Liver (tissue), 9 donors: ENCODE data around the gene CPEB1. TPM values are rescaled to one million over a fixed set of nuclear protein-coding genes. Genes with fewer than 3 reads are reported as not detected.

Experiments used
- DNase-seq: peaks from one replicate; pipeline ENCODE4 v3.0.0-alpha.2; 2017; ENCODE audit warnings: low spot score
- H3K27ac ChIP-seq, 2 donors: one replicate each; pipeline ENCODE4 v1.7.0; 2013; ENCODE audit warnings: inconsistent platforms in 2 of 2, low read length in 2 of 2, control low read depth in 1 of 2, low read depth in 1 of 2, mild to moderate bottlenecking in 1 of 2
- H3K27me3 ChIP-seq, 4 donors: one replicate each; pipeline versions ENCODE4 v1.6.1 to v1.7.0; 2013; ENCODE audit warnings: low read length in 3 of 4, inconsistent platforms in 1 of 4, mild to moderate bottlenecking in 1 of 4, moderate library complexity in 1 of 4; ENCODE audit not compliant: control insufficient read depth in 4 of 4, insufficient read depth in 4 of 4
- H3K36me3 ChIP-seq, 4 donors: one replicate each; pipeline versions ENCODE4 v1.6.1 to v1.7.0; 2013; ENCODE audit warnings: low read length in 3 of 4, mild to moderate bottlenecking in 3 of 4, low read depth in 1 of 4, moderate library complexity in 1 of 4; ENCODE audit not compliant: control insufficient read depth in 4 of 4, insufficient read depth in 3 of 4
- H3K4me1 ChIP-seq, 4 donors: one replicate each; pipeline versions ENCODE4 v1.6.1 to v1.7.0; 2013; ENCODE audit warnings: low read length in 3 of 4, mild to moderate bottlenecking in 3 of 4, moderate library complexity in 1 of 4; ENCODE audit not compliant: control insufficient read depth in 4 of 4, insufficient read depth in 4 of 4
- H3K4me3 ChIP-seq, 3 donors: one replicate each; pipeline versions ENCODE4 v1.6.1 to v1.7.0; 2013; ENCODE audit warnings: low read length in 3 of 3, control low read depth in 1 of 3, low read depth in 1 of 3, mild to moderate bottlenecking in 1 of 3
- H3K9ac ChIP-seq, 2 donors: one replicate each; pipeline ENCODE4 v1.7.0; 2013; ENCODE audit warnings: low read length in 2 of 2, mild to moderate bottlenecking in 2 of 2, moderate library complexity in 2 of 2, control low read depth in 1 of 2, low read depth in 1 of 2
- H3K9me3 ChIP-seq, 4 donors: one replicate each; pipeline versions ENCODE4 v1.6.1 to v1.7.0; 2013; ENCODE audit warnings: low read length in 3 of 4; ENCODE audit not compliant: control insufficient read depth in 4 of 4
- ATF3 ChIP-seq: IDR thresholded peaks from 2 replicates; pipeline ENCODE4 v1.6.1; 2016; ENCODE audit warnings: antibody characterized with exemption
- EGR1 ChIP-seq, 2 donors: IDR thresholded peaks; 2 replicates each; pipeline ENCODE4 v1.6.1; 2016 to 2018; ENCODE audit warnings: antibody characterized with exemption in 2 of 2, low read depth in 2 of 2
- FOXA1 ChIP-seq: IDR thresholded peaks from 2 replicates; pipeline ENCODE4 v1.6.1; 2016; ENCODE audit warnings: antibody characterized with exemption
- FOXA2 ChIP-seq: IDR thresholded peaks from 2 replicates; pipeline ENCODE4 v1.6.1; 2016; ENCODE audit warnings: antibody characterized with exemption
- HNF4G ChIP-seq: IDR thresholded peaks from 2 replicates; pipeline ENCODE4 v1.6.1; 2016; ENCODE audit warnings: antibody characterized with exemption
- MAX ChIP-seq: IDR thresholded peaks from 2 replicates; pipeline ENCODE4 v1.6.1; 2016; ENCODE audit warnings: antibody characterized with exemption
- NR2F2 ChIP-seq: IDR thresholded peaks from 2 replicates; pipeline ENCODE4 v1.6.1; 2016; ENCODE audit warnings: antibody characterized with exemption
- RAD21 ChIP-seq, 2 donors: IDR thresholded peaks; 2 replicates each; pipeline ENCODE4 v1.6.1; 2016; ENCODE audit warnings: antibody characterized with exemption in 2 of 2, mild to moderate bottlenecking in 2 of 2
- RXRA ChIP-seq, 2 donors: IDR thresholded peaks; 2 replicates each; pipeline ENCODE4 v1.6.1; 2017 to 2018; ENCODE audit warnings: antibody characterized with exemption in 2 of 2, mild to moderate bottlenecking in 1 of 2
- SP1 ChIP-seq: IDR thresholded peaks from 2 replicates; pipeline ENCODE4 v1.6.1; 2018; ENCODE audit warnings: antibody characterized with exemption, mild to moderate bottlenecking
- TAF1 ChIP-seq: conservative IDR thresholded peaks from 2 replicates; pipeline ENCODE4 v1.6.1; 2016; ENCODE audit warnings: antibody characterized with exemption, mild to moderate bottlenecking
- WGBS: extraction: QIAGEN DNeasy Blood & Tissue Kit; methylation state at CpG from one replicate; pipeline ENCODE4 v1.1.7; 2013; 5-methylcytosine and 5-hydroxymethylcytosine counted together
- polyA plus RNA-seq, 2 donors: library from polyadenylated mRNA; stranded (reverse) in 1 of 2; unstranded in 1 of 2; fragments of 200-250 nt in 1 of 2; fragments of >200 nt in 1 of 2; fragmentation: Nextera tagmentation in 1 of 2; extraction: Ambion mirVana in 1 of 2; gene quantifications; one replicate each; pipeline versions ENCODE4 v1.2.1 to v1.2.3, GENCODE V29; 2013 to 2015
- total RNA-seq, 2 donors: library from RNA; depleted of rRNA; stranded (reverse); fragments of >200 nt; gene quantifications; one replicate each; pipeline ENCODE4 v1.2.3, GENCODE V29; 2014
- TF ChIP-seq, protein P1 (sequence below): fragments of 150-350 bp; IDR thresholded peaks from 2 replicates; pipeline ENCODE4 v1.5.1; 2017; ENCODE audit warnings: improper control_type of control experiment, low read depth, low read length; ENCODE audit not compliant: missing input control
- TF ChIP-seq, protein P2 (sequence below): IDR thresholded peaks from 2 replicates; pipeline ENCODE4 v1.6.1; 2016; ENCODE audit warnings: antibody characterized with exemption, mild to moderate bottlenecking
- donor health status: healthy.
- donor health status: healthy.
- donor health status: healthy.
- donor health status: healthy.
- donor health status: healthy.

Gene CPEB1
- total and polyA plus RNA-seq, 4 donors: under 0.01 to 0.14 (median 0.05) TPM; not detected in 1

DNA sequence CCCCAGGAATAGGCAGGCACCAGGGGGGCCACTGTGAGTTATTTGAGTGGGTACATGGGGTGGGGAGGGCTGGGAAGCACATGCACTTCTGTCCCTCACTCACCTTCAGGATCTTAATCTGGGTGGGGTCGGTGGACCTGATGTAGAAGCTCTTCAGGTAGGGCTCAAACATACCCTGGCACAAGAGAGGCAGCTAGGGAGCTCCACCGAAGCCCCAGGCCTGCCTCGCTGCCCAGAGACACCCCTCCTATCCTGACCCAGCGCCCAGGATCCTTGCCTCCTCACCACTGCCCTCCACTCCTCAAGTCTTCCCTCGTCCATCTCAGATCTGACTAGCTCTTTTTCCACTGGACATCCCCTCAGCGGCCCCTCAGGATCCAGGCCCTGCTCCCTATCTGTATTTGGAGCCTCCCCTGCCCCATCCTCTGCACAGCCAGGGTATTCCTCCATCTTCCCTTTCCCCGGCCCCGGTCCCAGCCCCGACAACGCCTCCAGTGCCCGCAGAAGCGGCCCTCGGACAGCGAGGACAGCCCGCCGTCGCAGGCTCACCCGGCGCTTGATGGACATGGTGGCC is 32.5 kb upstream of the CPEB1 start:
- no peak overlapping the region for H3K9ac ChIP-seq
- H3K27me3 ChIP-seq: peaks cover 0 to 8% (median 0%) of the 10 kb centered on the region in 4 donors
- no peaks in the 10 kb centered on the region for H3K9me3 ChIP-seq
- H3K36me3 ChIP-seq: no peaks in the 10 kb centered on the region
- peaks cover 0 to 2% (median 0%) of the 10 kb centered on the region in 4 donors for H3K4me1 ChIP-seq
- no peak for DNase-seq
- WGBS: 29% methylated on average over 19 of the region's 19 CpGs
- peak overlapping the region in 1 of 3 donors; percentile 31 for H3K4me3 ChIP-seq
- no peak for TF ChIP-seq NR2F2
- TF ChIP-seq FOXA1: no peak
- TF ChIP-seq HNF4G: no peak
- no peak for TF ChIP-seq TAF1
- TF ChIP-seq ATF3: no peak
- H3K27ac ChIP-seq: no peak overlapping the region

DNA sequence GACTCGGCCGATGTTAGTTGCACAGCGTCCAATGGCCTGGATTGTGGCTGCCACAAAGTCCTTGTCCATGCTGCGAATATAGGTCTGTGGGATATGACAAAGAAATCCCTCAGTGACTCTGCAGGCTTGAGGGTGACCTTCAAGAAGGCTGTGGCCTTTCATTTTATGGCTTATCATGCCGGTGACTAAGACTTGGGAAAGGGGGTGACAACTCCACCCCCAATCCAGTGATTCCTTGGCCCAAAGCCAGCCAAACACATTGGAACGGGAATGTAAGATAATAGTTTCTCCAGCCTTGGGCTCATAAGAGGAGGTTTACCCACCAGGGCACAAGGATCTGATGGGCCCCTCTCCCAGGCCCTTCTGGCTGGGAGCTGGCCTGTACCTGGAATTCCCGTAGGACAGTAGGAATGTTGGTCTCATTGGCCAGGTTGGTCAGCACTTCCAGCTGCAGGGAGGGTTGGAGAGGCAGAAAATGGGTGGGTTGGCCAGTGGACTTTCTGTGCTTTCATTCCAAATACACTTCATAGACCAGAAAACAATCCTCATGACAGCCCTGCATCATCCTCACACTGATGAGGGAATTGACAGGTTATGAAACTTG is 30.7 kb upstream of the CPEB1 start:
- Histone ChIP-seq H3K9me3 (no peaks in the 10 kb centered on the region), H3K27me3 (peaks cover 0 to 8% (median under 1%) of the 10 kb centered on the region in 4 donors), H3K4me3 (no peak overlapping the region), H3K36me3 (no peaks in the 10 kb centered on the region), H3K27ac (no peak overlapping the region), H3K9ac (no peak overlapping the region), H3K4me1 (peaks cover 0 to 2% (median 0%) of the 10 kb centered on the region in 4 donors)
- TF ChIP-seq, protein P1, sequence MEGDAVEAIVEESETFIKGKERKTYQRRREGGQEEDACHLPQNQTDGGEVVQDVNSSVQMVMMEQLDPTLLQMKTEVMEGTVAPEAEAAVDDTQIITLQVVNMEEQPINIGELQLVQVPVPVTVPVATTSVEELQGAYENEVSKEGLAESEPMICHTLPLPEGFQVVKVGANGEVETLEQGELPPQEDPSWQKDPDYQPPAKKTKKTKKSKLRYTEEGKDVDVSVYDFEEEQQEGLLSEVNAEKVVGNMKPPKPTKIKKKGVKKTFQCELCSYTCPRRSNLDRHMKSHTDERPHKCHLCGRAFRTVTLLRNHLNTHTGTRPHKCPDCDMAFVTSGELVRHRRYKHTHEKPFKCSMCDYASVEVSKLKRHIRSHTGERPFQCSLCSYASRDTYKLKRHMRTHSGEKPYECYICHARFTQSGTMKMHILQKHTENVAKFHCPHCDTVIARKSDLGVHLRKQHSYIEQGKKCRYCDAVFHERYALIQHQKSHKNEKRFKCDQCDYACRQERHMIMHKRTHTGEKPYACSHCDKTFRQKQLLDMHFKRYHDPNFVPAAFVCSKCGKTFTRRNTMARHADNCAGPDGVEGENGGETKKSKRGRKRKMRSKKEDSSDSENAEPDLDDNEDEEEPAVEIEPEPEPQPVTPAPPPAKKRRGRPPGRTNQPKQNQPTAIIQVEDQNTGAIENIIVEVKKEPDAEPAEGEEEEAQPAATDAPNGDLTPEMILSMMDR: no peak
- no peak for TF ChIP-seq FOXA1
- no peak for TF ChIP-seq RXRA (IDR thresholded peaks at IDR 0.05)
- TF ChIP-seq, protein P2, sequence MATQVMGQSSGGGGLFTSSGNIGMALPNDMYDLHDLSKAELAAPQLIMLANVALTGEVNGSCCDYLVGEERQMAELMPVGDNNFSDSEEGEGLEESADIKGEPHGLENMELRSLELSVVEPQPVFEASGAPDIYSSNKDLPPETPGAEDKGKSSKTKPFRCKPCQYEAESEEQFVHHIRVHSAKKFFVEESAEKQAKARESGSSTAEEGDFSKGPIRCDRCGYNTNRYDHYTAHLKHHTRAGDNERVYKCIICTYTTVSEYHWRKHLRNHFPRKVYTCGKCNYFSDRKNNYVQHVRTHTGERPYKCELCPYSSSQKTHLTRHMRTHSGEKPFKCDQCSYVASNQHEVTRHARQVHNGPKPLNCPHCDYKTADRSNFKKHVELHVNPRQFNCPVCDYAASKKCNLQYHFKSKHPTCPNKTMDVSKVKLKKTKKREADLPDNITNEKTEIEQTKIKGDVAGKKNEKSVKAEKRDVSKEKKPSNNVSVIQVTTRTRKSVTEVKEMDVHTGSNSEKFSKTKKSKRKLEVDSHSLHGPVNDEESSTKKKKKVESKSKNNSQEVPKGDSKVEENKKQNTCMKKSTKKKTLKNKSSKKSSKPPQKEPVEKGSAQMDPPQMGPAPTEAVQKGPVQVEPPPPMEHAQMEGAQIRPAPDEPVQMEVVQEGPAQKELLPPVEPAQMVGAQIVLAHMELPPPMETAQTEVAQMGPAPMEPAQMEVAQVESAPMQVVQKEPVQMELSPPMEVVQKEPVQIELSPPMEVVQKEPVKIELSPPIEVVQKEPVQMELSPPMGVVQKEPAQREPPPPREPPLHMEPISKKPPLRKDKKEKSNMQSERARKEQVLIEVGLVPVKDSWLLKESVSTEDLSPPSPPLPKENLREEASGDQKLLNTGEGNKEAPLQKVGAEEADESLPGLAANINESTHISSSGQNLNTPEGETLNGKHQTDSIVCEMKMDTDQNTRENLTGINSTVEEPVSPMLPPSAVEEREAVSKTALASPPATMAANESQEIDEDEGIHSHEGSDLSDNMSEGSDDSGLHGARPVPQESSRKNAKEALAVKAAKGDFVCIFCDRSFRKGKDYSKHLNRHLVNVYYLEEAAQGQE: no peak
- TF ChIP-seq SP1: no peak
- TF ChIP-seq ATF3: no peak
- TF ChIP-seq HNF4G: no peak
- TF ChIP-seq NR2F2: no peak
- TF ChIP-seq TAF1: no peak
- TF ChIP-seq EGR1 (IDR thresholded peaks at IDR 0.05; ENCODE audit: low read depth in 2 of 2): no peak
- no peak for DNase-seq
- 87% methylated on average over 7 of the region's 7 CpGs for WGBS

DNA sequence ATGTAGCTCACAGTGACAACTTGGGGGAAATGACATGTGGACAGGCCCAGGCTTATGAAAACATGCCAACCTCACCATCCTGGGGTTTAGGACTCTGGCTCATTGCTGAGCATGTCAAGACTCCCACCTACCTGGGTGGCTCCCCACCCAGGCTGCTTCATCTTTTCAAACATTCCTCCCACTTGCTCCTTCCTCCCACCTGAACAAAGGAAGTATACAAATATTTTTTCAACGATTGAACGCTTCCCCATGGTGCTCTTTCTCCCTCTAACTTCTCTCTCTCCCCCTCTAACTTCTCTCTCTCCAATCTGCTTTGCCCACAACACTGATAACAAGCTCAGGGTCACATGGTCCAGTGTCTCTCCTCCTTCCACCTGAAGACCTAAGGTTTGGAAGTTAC is 27.7 kb upstream of the CPEB1 start:
- no peaks in the 10 kb centered on the region for H3K9me3 ChIP-seq
- no peaks in the 10 kb centered on the region for H3K4me1 ChIP-seq
- H3K9ac ChIP-seq: no peak overlapping the region
- no peaks in the 10 kb centered on the region for H3K36me3 ChIP-seq
- H3K27ac ChIP-seq: no peak overlapping the region
- H3K27me3 ChIP-seq: peaks cover 0 to 2% (median 0%) of the 10 kb centered on the region in 4 donors
- no peak for DNase-seq
- 77% methylated on average over 2 of the region's 2 CpGs for WGBS
- H3K4me3 ChIP-seq: no peak overlapping the region
- no peak for TF ChIP-seq EGR1 (IDR thresholded peaks at IDR 0.05; ENCODE audit: low read depth in 2 of 2)
- TF ChIP-seq FOXA2: no peak
- TF ChIP-seq, protein P2: no peak
- no peak for TF ChIP-seq RXRA (IDR thresholded peaks at IDR 0.05)
- TF ChIP-seq RAD21 (IDR thresholded peaks at IDR 0.05): no peak
- no peak for TF ChIP-seq SP1
- no peak for TF ChIP-seq HNF4G
- TF ChIP-seq, protein P1: no peak
- TF ChIP-seq MAX: no peak
